Stimulated activated CD8-positive, alpha-beta memory T cell treated with anti-CD3 and anti-CD28 coated beads, Interleukin-12 subunit alpha, Interleukin-12 subunit beta, amount 100 ng/mL, for 4 hours (primary cell): ENCODE results near the gene SH3YL1.

ENCODE experiments used
- DNase-seq: peaks from one replicate; pipeline ENCODE4 v3.0.0-alpha.2; 2020; ENCODE audit warnings: low read depth

SH3YL1 gene

DNA sequence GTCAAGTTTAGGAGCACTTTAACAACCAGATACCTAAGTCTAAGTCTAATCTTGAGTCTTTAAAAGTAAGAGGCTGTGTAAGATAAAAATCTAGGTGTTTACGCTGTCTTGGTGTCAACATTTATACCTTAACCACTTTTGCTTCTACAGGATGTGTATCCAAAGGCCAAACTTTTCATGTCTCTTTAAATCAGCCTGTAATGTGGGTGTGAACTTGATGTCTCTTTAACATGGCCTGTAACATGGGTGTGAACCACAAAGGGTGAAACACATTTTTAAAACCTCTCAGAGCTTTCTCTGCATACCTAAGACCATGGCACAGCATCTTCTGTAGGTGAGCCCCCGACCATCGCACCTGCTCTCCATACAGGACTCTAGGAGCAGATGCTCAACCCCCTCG, 40.4 kb downstream of the SH3YL1 start:
- no peak for DNase-seq

- no peak for DNase-seq
These were observed 47.8 kb downstream of the SH3YL1 start for GRCh38 chr2:216068-216467.

DNA sequence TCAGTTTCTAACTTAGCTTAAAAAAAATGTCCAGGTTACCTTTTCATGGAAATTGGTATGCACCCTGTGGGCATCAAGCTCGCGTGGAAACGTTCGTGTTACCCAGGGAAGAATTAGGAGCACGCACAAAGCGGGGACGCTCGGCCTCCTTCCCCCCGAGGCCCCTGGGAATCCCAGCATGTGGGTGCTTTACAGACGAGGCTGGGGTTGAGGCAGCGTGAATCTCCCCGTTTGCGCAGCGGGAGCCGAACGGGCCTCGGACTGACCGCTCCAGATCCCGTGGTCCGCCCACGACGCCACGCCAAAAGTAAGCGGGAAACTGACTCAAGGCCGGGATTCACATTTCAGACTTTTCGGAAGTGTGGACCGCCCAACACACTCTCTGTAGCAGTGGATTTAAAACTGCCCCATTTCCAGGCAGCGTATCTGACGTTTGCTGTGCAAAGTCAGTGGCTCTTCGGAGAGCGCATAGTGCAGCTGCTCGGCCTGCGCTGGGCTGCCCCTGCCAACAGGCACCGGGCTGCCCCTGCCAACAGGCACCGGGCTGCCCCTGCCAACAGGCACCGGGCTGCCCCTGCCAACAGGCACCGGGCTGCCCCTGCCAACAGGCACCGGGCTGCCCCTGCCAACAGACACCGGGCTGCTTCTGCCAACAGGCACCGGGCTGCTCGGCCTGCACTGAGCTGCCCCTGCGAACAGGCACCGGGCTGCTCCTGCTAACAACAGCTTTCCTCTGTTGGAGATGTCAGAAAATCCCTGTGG, 49.7 kb downstream of the SH3YL1 start:
- DNase-seq, result no peak

GRCh38 chr2:211486-212184, 52.2 kb downstream of the SH3YL1 start:
- no peak for DNase-seq

GRCh38 chr2:210660-211059, 53.2 kb downstream of the SH3YL1 start:
- no peak for DNase-seq

GRCh38 chr2:209470-209869, 54.4 kb downstream of the SH3YL1 start:
- DNase-seq, result no peak

- no peak for DNase-seq
These were observed 55.5 kb downstream of the SH3YL1 start for GRCh38 chr2:208335-208734.

GRCh38 chr2:203984-204383, 59.8 kb downstream of the SH3YL1 start:
- no peak for DNase-seq

DNA sequence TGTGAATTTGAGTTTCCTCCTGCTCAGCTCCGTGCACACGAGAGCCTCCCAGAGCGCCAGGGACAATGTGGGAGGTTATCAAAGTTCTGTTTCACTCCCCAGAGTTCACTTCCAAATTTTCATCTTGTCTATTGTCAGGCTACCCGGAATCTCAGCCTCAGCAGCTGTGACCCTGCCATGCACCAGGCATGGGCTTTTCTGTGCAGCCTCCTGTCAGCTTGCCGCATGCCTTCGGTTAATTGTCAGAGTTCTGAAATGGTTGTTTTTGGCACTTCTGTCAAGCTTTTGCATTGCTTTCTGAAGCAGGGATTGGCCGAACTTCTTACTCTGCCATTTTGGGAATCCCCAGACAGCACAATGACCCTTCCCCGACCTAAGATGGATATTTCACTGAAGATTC, 60.4 kb downstream of the SH3YL1 start:
- DNase-seq, result no peak

- DNase-seq, result no peak
These were observed 60.9 kb downstream of the SH3YL1 start for GRCh38 chr2:202945-203344.

- DNase-seq, result no peak
These were observed 62.0 kb downstream of the SH3YL1 start for GRCh38 chr2:201648-202433.

- DNase-seq, result no peak
These were observed 64.5 kb downstream of the SH3YL1 start for GRCh38 chr2:199041-199966.

DNA sequence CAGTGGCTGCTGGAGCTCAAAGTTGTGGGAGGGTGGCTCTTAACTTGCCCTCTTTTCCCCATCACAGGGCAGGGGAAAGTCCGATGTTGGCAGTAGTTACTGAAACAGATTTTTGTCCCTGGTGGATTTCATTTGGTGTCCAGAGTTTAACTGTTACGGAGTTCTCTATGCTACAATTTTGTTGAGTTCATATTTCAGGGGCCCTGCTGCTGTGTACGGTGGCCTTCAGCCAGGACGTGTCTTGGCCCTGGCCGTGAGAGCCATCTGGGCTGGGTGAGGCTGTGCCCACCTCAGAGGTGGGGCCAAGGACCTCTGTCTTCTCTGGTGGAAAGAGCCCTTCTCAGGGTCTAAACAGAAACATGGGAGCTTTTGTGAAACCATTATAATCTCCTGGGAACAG, 67.4 kb downstream of the SH3YL1 start:
- no peak for DNase-seq

- no peak for DNase-seq
These were observed 67.9 kb downstream of the SH3YL1 start for GRCh38 chr2:195932-196331.

DNA sequence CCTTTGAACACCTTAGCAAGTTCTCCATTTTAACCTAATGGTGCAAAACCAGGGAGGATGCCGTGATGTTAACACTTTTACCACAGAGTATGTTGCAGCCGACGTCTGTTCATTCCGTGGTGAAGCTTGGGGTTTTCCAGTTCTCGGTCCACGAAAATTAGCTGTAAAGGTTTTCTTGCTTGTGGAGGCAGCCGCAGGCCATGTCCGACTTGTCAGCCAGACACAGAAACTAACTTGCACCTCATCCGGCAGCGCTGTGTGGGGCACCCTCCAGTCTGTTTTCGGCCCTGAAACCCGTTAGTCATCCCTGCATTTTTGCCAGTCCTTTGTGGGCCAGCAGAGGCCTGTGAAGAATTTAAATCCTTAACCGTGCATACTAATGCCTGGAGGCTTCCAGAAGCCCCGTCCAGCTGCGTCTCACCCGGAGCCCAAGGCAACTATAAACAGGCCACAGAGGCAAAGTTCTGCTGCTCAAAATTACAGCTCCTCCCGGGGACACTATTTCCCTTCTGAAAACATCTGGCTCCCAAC, 70.6 kb downstream of the SH3YL1 start:
- peak; percentile 40 for DNase-seq

GRCh38 chr2:191311-192190, 72.3 kb downstream of the SH3YL1 start:
- no peak for DNase-seq

- no peak for DNase-seq
These were observed 76.0 kb downstream of the SH3YL1 start for GRCh38 chr2:187825-188224.

GRCh38 chr2:185221-185620, 78.6 kb downstream of the SH3YL1 start:
- no peak for DNase-seq

- no peak for DNase-seq
These were observed 79.1 kb downstream of the SH3YL1 start for GRCh38 chr2:184695-185094.

DNA sequence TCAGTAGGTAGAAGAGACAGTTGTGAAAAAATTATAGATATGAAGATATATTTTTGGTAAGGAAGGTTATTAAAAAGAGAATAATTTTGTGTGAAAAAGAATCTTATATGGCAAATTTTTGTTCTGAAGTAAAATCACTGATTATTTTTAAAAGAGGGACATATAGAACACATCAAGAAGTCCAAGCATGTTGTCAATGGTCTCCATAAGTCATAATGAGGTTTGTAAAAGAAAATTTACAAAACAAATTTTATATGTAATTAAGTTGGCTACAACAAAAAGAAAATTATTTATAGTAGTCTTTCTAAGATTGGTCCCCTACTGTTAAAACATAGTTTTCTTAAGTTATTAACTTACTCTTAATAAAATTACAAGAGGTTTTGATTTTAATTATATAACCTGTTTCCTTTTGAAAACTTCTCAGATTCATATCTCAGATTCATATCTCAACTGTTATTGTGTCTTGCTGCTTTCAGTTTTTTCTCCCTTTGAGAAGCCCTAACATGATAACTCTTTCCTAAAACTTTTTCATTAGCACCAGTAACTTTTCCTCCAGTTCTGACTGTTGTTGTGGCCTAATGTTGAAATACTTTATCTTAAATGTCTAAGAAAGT, 81.2 kb downstream of the SH3YL1 start:
- no peak for DNase-seq
